Measurements from ENCODE around the gene CFAP54.

DNA sequence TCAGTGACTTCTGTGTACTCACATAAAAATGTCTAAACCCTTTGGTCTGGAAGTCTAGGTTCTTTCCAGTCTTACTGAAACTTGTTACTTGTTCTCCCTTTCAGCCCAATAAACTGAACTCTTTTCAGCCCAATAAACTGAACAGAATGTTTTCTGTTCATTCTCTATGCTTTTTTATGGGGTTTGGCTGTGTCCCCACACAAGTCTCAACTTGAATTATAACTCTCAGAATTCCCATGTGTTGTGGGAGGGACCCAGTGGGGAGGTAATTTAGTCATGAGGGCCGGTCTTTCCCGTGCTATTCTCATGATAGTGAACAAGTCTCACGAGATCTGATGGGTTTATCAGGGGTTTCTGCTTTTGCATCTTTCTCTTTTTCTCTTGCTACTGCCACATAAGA is 402.7 kb downstream of the CFAP54 start:
- TF ChIP-seq, protein P1, sequence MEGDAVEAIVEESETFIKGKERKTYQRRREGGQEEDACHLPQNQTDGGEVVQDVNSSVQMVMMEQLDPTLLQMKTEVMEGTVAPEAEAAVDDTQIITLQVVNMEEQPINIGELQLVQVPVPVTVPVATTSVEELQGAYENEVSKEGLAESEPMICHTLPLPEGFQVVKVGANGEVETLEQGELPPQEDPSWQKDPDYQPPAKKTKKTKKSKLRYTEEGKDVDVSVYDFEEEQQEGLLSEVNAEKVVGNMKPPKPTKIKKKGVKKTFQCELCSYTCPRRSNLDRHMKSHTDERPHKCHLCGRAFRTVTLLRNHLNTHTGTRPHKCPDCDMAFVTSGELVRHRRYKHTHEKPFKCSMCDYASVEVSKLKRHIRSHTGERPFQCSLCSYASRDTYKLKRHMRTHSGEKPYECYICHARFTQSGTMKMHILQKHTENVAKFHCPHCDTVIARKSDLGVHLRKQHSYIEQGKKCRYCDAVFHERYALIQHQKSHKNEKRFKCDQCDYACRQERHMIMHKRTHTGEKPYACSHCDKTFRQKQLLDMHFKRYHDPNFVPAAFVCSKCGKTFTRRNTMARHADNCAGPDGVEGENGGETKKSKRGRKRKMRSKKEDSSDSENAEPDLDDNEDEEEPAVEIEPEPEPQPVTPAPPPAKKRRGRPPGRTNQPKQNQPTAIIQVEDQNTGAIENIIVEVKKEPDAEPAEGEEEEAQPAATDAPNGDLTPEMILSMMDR (IDR thresholded peaks at IDR 0.05) = no peak
- no peak for TF ChIP-seq POLR2A (IDR thresholded peaks at IDR 0.05)

Measured in uterus (tissue), 2 donors.